Right cardiac atrium (tissue), 5 donors: Measurements from ENCODE around the gene C1orf232. TPM values are rescaled to one million over a fixed set of nuclear protein-coding genes. Genes with fewer than 3 reads are reported as not detected.

Experiments used
- ATAC-seq, 2 donors: fragments of 200-7000 bp; cut with Tn5 transposase; one replicate each; pipeline versions ENCODE4 v1.8.0 to v1.9.1; 2020; ENCODE audit warnings: moderate library complexity in 2 of 2, mild to moderate bottlenecking in 1 of 2
- DNase-seq, 3 donors: peaks; one replicate each; pipeline ENCODE4 v3.0.0-alpha.2; 2020
- H3K27ac ChIP-seq: one replicate; pipeline ENCODE4 v1.5.1; 2013; ENCODE audit warnings: mild to moderate bottlenecking, low read length, control low read depth, moderate library complexity
- H3K27me3 ChIP-seq: one replicate; pipeline ENCODE4 v1.6.1; 2013; ENCODE audit not compliant: control insufficient read depth, insufficient read depth
- H3K4me1 ChIP-seq: one replicate; pipeline ENCODE4 v1.6.1; 2013; ENCODE audit warnings: low read length; ENCODE audit not compliant: control insufficient read depth, insufficient read depth
- H3K4me3 ChIP-seq: one replicate; pipeline ENCODE4 v1.5.1; 2013; ENCODE audit warnings: low read length, control low read depth
- H3K9me3 ChIP-seq: one replicate; pipeline ENCODE4 v1.6.1; 2013; ENCODE audit warnings: low read length; ENCODE audit not compliant: control insufficient read depth
- WGBS: extraction: QIAGEN DNeasy Blood & Tissue Kit; methylation state at CpG from one replicate; pipeline ENCODE4 v1.1.7; 2013; 5-methylcytosine and 5-hydroxymethylcytosine counted together
- intact Hi-C, 4 donors: fragments of 100-400 bp; cut with DNase I; formaldehyde crosslinking; loops; one replicate each; pipeline versions ENCODE4 v1.11.0 to v1.14.0; 2022 to 2023
- polyA plus RNA-seq: library from polyadenylated mRNA; stranded (reverse); fragments of 200-250 nt; gene quantifications from one replicate; pipeline ENCODE4 v1.2.3, GENCODE V29; 2013
- total RNA-seq, 4 donors: library from RNA; stranded (reverse); fragmentation: NEBNext Ultra II Directional; extraction: Animal tissue kit (Norgen Biotek cat#: 25700); gene quantifications; one replicate each; pipeline ENCODE4 v1.2.1, GENCODE V29; 2021
- donor health status: healthy with polysubstance abuse.
- donor health status: DM: no; HTN: yes; CAD: no.
- donor health status: DM: no; HTN: no; CAD: no.
- donor health status: DM: no; HTN: yes; CAD: no; lungs with severe emphysema.
- donor health status: DM: yes; HTN: yes; CAD: no.

Gene C1orf232
- total and polyA plus RNA-seq, 5 donors: not detected

DNA sequence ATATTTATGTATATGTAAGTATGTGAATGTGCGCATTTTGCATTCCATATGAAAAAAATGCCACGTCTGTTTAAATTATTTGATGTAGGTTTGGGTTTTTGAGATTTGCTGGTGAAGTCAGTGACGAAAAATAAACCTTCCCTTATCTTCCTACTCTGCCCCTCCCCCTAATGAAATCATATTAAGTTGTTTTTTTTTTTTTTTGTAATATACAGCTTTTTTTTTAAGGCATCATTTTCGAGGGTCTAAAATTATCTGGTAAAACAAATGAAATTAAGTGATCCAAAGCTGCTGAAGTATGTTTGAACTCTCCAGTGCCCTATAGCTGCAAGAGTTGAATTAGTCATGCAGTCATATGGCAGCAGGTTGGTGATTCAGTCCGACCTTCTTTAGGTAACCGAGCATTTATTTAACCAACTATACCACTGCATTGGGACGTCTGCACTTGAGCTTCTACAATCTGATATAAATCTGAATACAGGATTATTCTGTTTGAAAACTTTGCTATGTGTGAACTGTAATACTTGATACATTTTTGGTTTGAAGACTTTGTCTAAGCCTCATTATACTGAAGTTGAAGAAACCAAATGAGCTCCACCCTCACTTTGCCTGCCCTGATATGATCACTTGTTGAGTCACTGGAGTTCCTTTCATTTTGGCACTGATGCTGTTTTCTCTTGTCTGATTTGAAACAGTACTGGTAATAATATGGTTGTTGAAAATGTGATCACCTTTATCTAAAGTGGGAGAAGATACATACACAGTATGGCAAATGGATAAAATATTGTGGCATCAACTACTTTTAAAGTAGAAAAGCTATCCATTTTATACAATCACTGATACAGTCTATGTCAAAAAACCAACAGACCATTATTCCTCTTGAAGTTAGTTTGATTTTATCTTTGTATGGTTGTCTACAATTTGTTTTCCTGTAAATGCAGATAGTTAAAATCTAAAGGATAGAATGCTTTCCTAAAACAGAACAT, 45.5 kb downstream of the C1orf232 start:
- DNase-seq (no peak), ATAC-seq (peak in 1 of 2 donors; percentile 66)
- WGBS: 89% methylated on average over 7 of the region's 7 CpGs
- Histone ChIP-seq H3K27me3 (no peaks in the 10 kb centered on the region), H3K4me3 (no peak overlapping the region), H3K4me1 (no peaks in the 10 kb centered on the region), H3K27ac (no peak overlapping the region), H3K9me3 (no peaks in the 10 kb centered on the region)
- intact Hi-C loops: no loop called here

- intact Hi-C loops: no loop called here
- Histone ChIP-seq H3K4me3 (no peak overlapping the region), H3K27ac (no peak overlapping the region), H3K27me3 (no peaks in the 10 kb centered on the region), H3K4me1 (no peaks in the 10 kb centered on the region), H3K9me3 (no peaks in the 10 kb centered on the region)
- 59% methylated on average over 8 of the region's 8 CpGs for WGBS
- ATAC-seq: peak; percentile 32 to 36
- DNase-seq: no peak
Measured at GRCh38 chr1:26121854-26122773, 46.6 kb downstream of the C1orf232 start.

DNA sequence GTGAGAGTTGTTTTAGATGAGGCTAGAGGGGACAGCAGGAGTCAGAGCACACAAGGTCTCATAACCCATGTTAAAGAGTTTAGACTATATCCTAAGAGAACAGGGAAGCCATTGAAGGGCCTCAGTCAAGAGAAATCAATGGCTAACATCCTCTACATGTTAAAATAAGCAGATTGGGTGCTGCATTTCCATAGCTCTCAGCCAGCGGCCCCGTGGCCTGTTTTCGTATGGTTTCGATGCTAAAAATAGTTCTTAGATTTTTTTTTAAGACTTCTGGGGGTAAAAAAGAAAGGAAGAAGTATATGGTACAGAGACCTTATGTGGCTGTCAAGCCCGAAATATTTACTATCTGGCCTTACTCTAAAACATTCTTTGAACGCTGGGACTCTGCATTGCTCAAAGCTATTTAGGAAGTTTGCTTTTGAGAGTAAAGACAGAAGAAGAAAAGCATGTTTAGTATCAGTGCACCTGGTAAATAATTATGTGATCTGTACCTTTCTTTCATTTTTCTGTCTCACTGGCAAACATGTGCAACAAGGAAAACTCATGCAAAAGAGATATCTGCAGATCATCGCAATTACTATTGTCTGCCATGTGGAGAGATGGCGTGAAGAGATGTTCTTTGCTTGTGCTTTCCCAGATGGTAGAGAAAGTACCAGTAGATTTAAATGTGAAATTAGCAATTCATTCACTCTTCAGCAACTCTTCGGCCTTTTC, 48.7 kb downstream of the C1orf232 start:
- H3K27ac ChIP-seq: no peak overlapping the region
- H3K27me3 ChIP-seq: no peaks in the 10 kb centered on the region
- H3K4me1 ChIP-seq: no peaks in the 10 kb centered on the region
- DNase-seq (no peak), ATAC-seq (no peak)
- no peak overlapping the region for H3K4me3 ChIP-seq
- intact Hi-C loops: no loop called here
- WGBS: 68% methylated on average over 9 of the region's 9 CpGs
- no peaks in the 10 kb centered on the region for H3K9me3 ChIP-seq

GRCh38 chr1:26114165-26114927, 54.4 kb downstream of the C1orf232 start:
- Histone ChIP-seq H3K27me3 (no peaks in the 10 kb centered on the region), H3K4me1 (no peaks in the 10 kb centered on the region), H3K4me3 (no peak overlapping the region), H3K9me3 (no peaks in the 10 kb centered on the region), H3K27ac (no peak overlapping the region)
- ATAC-seq: no peak
- intact Hi-C loops: loop anchor here in 3 of 4 donors (5.0 kb wide), 2 partner anchors 43 to 48 kb away; partner anchors contain the start of gene FAM110D (in 1 of the 3)
- 82% methylated on average over 12 of the region's 12 CpGs for WGBS
- DNase-seq: no peak

Other genes starting within 250 kb of the C1orf232 start
- gene PAFAH2, start 170.9 kb downstream of the C1orf232 start, total RNA-seq: 1 to 10 TPM; 3.9 to 5.6 (median 4.2) TPM
- gene PAFAH2, start 170.9 kb downstream of the C1orf232 start, polyA plus RNA-seq: 2.0 TPM
- 1 to 10 TPM in 3 of 4 donors, under 1 TPM in 1; 0.78 to 4.3 (median 2.7) TPM for gene EXTL1, start 147.2 kb downstream of the C1orf232 start, total RNA-seq
- 2.2 TPM for gene EXTL1, start 147.2 kb downstream of the C1orf232 start, polyA plus RNA-seq
- under 1 TPM; 0.24 to 0.48 (median 0.41) TPM for gene SLC30A2, start 122.8 kb downstream of the C1orf232 start, total RNA-seq
- 0.36 TPM for gene SLC30A2, start 122.8 kb downstream of the C1orf232 start, polyA plus RNA-seq
- gene TRIM63, start 101.3 kb downstream of the C1orf232 start, total RNA-seq: 100 to 1,000 TPM; 121 to 194 (median 155) TPM
- gene TRIM63, start 101.3 kb downstream of the C1orf232 start, polyA plus RNA-seq: 184 TPM
- 1 to 10 TPM; 3.7 to 5.2 (median 4.5) TPM for gene PDIK1L, start 57.1 kb downstream of the C1orf232 start, total RNA-seq
- gene PDIK1L, start 57.1 kb downstream of the C1orf232 start, polyA plus RNA-seq: 1.1 TPM
- gene FAM110D, start 9.9 kb downstream of the C1orf232 start, total RNA-seq: 1 to 10 TPM; 1.9 to 2.7 (median 2.5) TPM
- gene FAM110D, start 9.9 kb downstream of the C1orf232 start, polyA plus RNA-seq: 4.2 TPM
- 10 to 100 TPM; 14.4 to 24.2 (median 20.5) TPM for gene ZNF593, start 945 bp upstream of the C1orf232 start, total RNA-seq
- 31.9 TPM for gene ZNF593, start 945 bp upstream of the C1orf232 start, polyA plus RNA-seq
- gene ZNF593OS, start 2.9 kb upstream of the C1orf232 start, total RNA-seq: not detected
- gene ZNF593OS, start 2.9 kb upstream of the C1orf232 start, polyA plus RNA-seq: 0.18 TPM
- gene CNKSR1, start 8.5 kb upstream of the C1orf232 start, total RNA-seq: 1 to 10 TPM in 3 of 4 donors, under 1 TPM in 1; 0.62 to 1.8 (median 1.4) TPM
- gene CNKSR1, start 8.5 kb upstream of the C1orf232 start, polyA plus RNA-seq: 0.86 TPM
- not detected for gene CATSPER4, start 21.6 kb upstream of the C1orf232 start, total RNA-seq
- gene CATSPER4, start 21.6 kb upstream of the C1orf232 start, polyA plus RNA-seq: not detected
- 10 to 100 TPM; 18.9 to 56.2 (median 32.9) TPM for gene CEP85, start 65.2 kb upstream of the C1orf232 start, total RNA-seq
- gene CEP85, start 65.2 kb upstream of the C1orf232 start, polyA plus RNA-seq: 20.7 TPM
- 10 to 100 TPM; 28.9 to 71.3 (median 51.1) TPM for gene SH3BGRL3, start 111.1 kb upstream of the C1orf232 start, total RNA-seq
- gene SH3BGRL3, start 111.1 kb upstream of the C1orf232 start, polyA plus RNA-seq: 41.9 TPM
- gene UBXN11, start 137.7 kb upstream of the C1orf232 start, total RNA-seq: 10 to 100 TPM; 13.7 to 18.5 (median 16.0) TPM
- gene UBXN11, start 137.7 kb upstream of the C1orf232 start, polyA plus RNA-seq: 13.3 TPM
- 1 to 10 TPM; 1.8 to 5.7 (median 4.1) TPM for gene CD52, start 149.0 kb upstream of the C1orf232 start, total RNA-seq
- gene CD52, start 149.0 kb upstream of the C1orf232 start, polyA plus RNA-seq: 4.5 TPM
- gene CRYBG2, start 185.2 kb upstream of the C1orf232 start, total RNA-seq: not detected
- not detected for gene CRYBG2, start 185.2 kb upstream of the C1orf232 start, polyA plus RNA-seq
- gene ZNF683, start 203.8 kb upstream of the C1orf232 start, total RNA-seq: under 1 TPM in 1 of 4 donors, not detected in 3; 0.23 TPM
- gene ZNF683, start 203.8 kb upstream of the C1orf232 start, polyA plus RNA-seq: not detected
- gene LIN28A, start 241.9 kb upstream of the C1orf232 start, total RNA-seq: not detected
- not detected for gene LIN28A, start 241.9 kb upstream of the C1orf232 start, polyA plus RNA-seq